ENCODE data around the gene SLC25A51. TPM values are rescaled to one million over a fixed set of nuclear protein-coding genes. Genes with fewer than 3 reads are reported as not detected.

SLC25A51 gene
- total and polyA plus RNA-seq, 2 donors (not counting 3 experiments of a cell fraction or from before 2014, with no cell fraction given): 15.4 to 36.2 TPM

GRCh38 chr9:37921546-37922300 lies 17.8 kb upstream of the SLC25A51 start:
- Histone ChIP-seq H2AFZ (ENCODE audit: low read depth, low read length) (no peak overlapping the region), H3K4me2 (ENCODE audit: insufficient read depth, low read length) (no peak overlapping the region), H3K36me3 (ENCODE audit: control insufficient read depth in 2 of 2, extremely low read depth in 1 of 2, insufficient read depth in 2 of 2, low read length in 2 of 2) (peaks cover 0 to 8% of the 10 kb centered on the region in 2 experiments), H3K27ac (ENCODE audit: insufficient read depth, low read depth, low read length) (no peak overlapping the region), H3K79me2 (ENCODE audit: control insufficient read depth, insufficient read depth, low read length) (no peaks in the 10 kb centered on the region), H3K27me3 (ENCODE audit: control insufficient read depth in 2 of 2, insufficient read depth in 2 of 2, low read length in 2 of 2) (no peaks in the 10 kb centered on the region), H4K20me1 (replicated peaks; ENCODE audit: control insufficient read depth, extremely low read depth, insufficient read depth, low read length) (no peaks in the 10 kb centered on the region), H3K4me1 (ENCODE audit: control insufficient read depth, extremely low read depth, insufficient read depth, low read length) (peaks cover 25% of the 10 kb centered on the region), H3K9me3 (replicated peaks; ENCODE audit: control insufficient read depth, insufficient read depth, low read length) (no peaks in the 10 kb centered on the region), H3K9me1 (replicated peaks; ENCODE audit: control insufficient read depth, extremely low read depth, insufficient read depth, low read length) (no peaks in the 10 kb centered on the region), H3K9ac (replicated peaks; ENCODE audit: extremely low read depth, insufficient read depth, low read length) (no peak overlapping the region), H3K4me3 (replicated peaks in 1 of 3; ENCODE audit: insufficient read depth in 1 of 3, low read depth in 1 of 3, low read length in 3 of 3) (no peak overlapping the region)
- no peak for FAIRE-seq
- DNase-seq (ENCODE audit: low read depth, low spot score): no peak
- dilution Hi-C loops (cut with MboI; ENCODE audit: extremely low pct_ligation_motif_present, low sequenced_read_pairs) (no loop called here), intact Hi-C loops (cut with micrococcal nuclease) (no loop called here)
- no peak for TF ChIP-seq GATA2 (IDR thresholded peaks at IDR 0.05; ENCODE audit: insufficient read depth, insufficient read length, low read depth, low read length)
- ChIA-PET POLR2A (interaction anchor here (0.6 kb wide), 1 partner anchor 22 kb away, joined by 3 read pairs; no protein-coding TSS in a partner anchor), CTCF (interaction anchor here (0.8 to 1.1 kb wide), 2 partner anchors 16 to 147 kb away, joined by 3 read pairs; partner anchors contain the start of gene SHB)
- no TSS peak for BruUV-seq (replicated peaks)

DNA sequence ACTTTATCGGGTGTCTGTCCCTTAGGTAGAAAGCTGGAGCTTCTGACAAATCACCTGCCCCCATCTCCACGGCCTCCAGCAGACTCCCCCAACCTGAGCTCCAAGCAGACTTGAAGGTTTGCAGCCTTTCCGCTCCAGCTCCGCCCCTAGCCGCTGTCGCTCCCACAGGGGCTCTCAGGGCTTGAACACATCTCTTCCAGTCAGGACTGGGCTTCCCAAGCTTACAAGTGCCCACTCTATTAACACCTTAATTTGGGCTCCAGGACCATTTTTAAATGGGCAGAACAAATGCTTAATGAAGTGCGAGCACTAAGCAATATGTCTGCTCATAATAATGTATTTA lies 17.2 kb upstream of the SLC25A51 start:
- Histone ChIP-seq H3K36me3 (ENCODE audit: control insufficient read depth in 2 of 2, extremely low read depth in 1 of 2, insufficient read depth in 2 of 2, low read length in 2 of 2) (peaks cover 0 to 8% of the 10 kb centered on the region in 2 experiments), H2AFZ (ENCODE audit: low read depth, low read length) (no peak overlapping the region), H3K4me2 (ENCODE audit: insufficient read depth, low read length) (no peak overlapping the region), H3K4me1 (ENCODE audit: control insufficient read depth, extremely low read depth, insufficient read depth, low read length) (peaks cover 22% of the 10 kb centered on the region), H3K79me2 (ENCODE audit: control insufficient read depth, insufficient read depth, low read length) (no peaks in the 10 kb centered on the region), H3K9me3 (replicated peaks; ENCODE audit: control insufficient read depth, insufficient read depth, low read length) (no peaks in the 10 kb centered on the region), H3K27me3 (ENCODE audit: control insufficient read depth in 2 of 2, insufficient read depth in 2 of 2, low read length in 2 of 2) (no peaks in the 10 kb centered on the region), H3K9me1 (replicated peaks; ENCODE audit: control insufficient read depth, extremely low read depth, insufficient read depth, low read length) (no peaks in the 10 kb centered on the region), H3K4me3 (replicated peaks in 1 of 3; ENCODE audit: insufficient read depth in 1 of 3, low read depth in 1 of 3, low read length in 3 of 3) (no peak overlapping the region), H3K27ac (ENCODE audit: insufficient read depth, low read depth, low read length) (no peak overlapping the region), H3K9ac (replicated peaks; ENCODE audit: extremely low read depth, insufficient read depth, low read length) (no peak overlapping the region), H4K20me1 (replicated peaks; ENCODE audit: control insufficient read depth, extremely low read depth, insufficient read depth, low read length) (no peaks in the 10 kb centered on the region)
- dilution Hi-C loops (cut with MboI; ENCODE audit: extremely low pct_ligation_motif_present, low sequenced_read_pairs): no loop called here
- no peak for DNase-seq (ENCODE audit: low read depth, low spot score)
- CTCF ChIA-PET: interaction anchor here (1.1 kb wide), 1 partner anchor 16 kb away, joined by 3 read pairs; no protein-coding TSS in a partner anchor
- no peak for FAIRE-seq
- intact Hi-C loops (cut with micrococcal nuclease): no loop called here
- POLR2A ChIA-PET: interaction anchor here (0.6 kb wide), 1 partner anchor 23 kb away, joined by 3 read pairs; no protein-coding TSS in a partner anchor
- TF ChIP-seq EZH2 (IDR thresholded peaks at IDR 0.05; ENCODE audit: borderline replicate concordance, low read depth, low read length, severe bottlenecking) (no peak), POLR2AphosphoS5 (IDR thresholded peaks at IDR 0.05; ENCODE audit: insufficient read depth, low read depth, low read length) (no peak), FOS (IDR thresholded peaks at IDR 0.05; ENCODE audit: borderline replicate concordance, insufficient read depth, low read length) (no peak), GATA2 (IDR thresholded peaks at IDR 0.05; ENCODE audit: insufficient read depth, insufficient read length, low read depth, low read length) (no peak), JUN (IDR thresholded peaks at IDR 0.05; ENCODE audit: borderline replicate concordance, insufficient read depth, insufficient read length, low read depth) (no peak), MYC (IDR thresholded peaks at IDR 0.05; ENCODE audit: low read depth, low read length) (no peak), POLR2A (IDR thresholded peaks at IDR 0.05; ENCODE audit: low read depth, low read length) (no peak)
- TF ChIP-seq, protein P1, sequence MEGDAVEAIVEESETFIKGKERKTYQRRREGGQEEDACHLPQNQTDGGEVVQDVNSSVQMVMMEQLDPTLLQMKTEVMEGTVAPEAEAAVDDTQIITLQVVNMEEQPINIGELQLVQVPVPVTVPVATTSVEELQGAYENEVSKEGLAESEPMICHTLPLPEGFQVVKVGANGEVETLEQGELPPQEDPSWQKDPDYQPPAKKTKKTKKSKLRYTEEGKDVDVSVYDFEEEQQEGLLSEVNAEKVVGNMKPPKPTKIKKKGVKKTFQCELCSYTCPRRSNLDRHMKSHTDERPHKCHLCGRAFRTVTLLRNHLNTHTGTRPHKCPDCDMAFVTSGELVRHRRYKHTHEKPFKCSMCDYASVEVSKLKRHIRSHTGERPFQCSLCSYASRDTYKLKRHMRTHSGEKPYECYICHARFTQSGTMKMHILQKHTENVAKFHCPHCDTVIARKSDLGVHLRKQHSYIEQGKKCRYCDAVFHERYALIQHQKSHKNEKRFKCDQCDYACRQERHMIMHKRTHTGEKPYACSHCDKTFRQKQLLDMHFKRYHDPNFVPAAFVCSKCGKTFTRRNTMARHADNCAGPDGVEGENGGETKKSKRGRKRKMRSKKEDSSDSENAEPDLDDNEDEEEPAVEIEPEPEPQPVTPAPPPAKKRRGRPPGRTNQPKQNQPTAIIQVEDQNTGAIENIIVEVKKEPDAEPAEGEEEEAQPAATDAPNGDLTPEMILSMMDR (IDR thresholded peaks at IDR 0.05; ENCODE audit: extremely low read depth in 1 of 2, insufficient read depth in 1 of 2, low read depth in 1 of 2, low read length in 2 of 2): no peak
- TF ChIP-seq, protein P2, sequence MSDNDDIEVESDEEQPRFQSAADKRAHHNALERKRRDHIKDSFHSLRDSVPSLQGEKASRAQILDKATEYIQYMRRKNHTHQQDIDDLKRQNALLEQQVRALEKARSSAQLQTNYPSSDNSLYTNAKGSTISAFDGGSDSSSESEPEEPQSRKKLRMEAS (IDR thresholded peaks at IDR 0.05; ENCODE audit: insufficient read depth, insufficient read length): no peak
- no TSS peak for BruUV-seq (replicated peaks)
